ENCODE results near the gene GPR155. TPM values are rescaled to one million over a fixed set of nuclear protein-coding genes. Genes with fewer than 3 reads are reported as not detected.

Gene GPR155
- total RNA-seq, 1 donor from 2014 or later, result 19.2 TPM

Other genes starting within 250 kb of the GPR155 start
- 75.2 and 78.2 TPM in 2 replicates for gene OLA1, start 238.5 kb downstream of the GPR155 start, total RNA-seq
- not detected in 2 replicates for gene SP9, start 152.1 kb downstream of the GPR155 start, total RNA-seq
- 18.0 and 18.5 TPM in 2 replicates for gene SCRN3, start 91.3 kb downstream of the GPR155 start, total RNA-seq
- 587 and 588 TPM in 2 replicates for gene WIPF1, start 110.8 kb upstream of the GPR155 start, total RNA-seq

Measured in T-helper 1 cell treated with Interleukin-12 subunit alpha and Interleukin-12 subunit beta and Interleukin-4 antibody, amounts not matched to agents 30 ng/mL and 1 ng/mL, for 36 hours (primary cell).